ENCODE measurements around the gene TBPL2. TPM values are rescaled to one million over a fixed set of nuclear protein-coding genes. Genes with fewer than 3 reads are reported as not detected.
A peak's percentile ranks its signal among the peaks of the same experiment; 100 is the strongest.

TBPL2 gene
- total and polyA plus RNA-seq, 2 of the 13 experiments (the other 11 are each of a cell fraction or from before 2014, with no cell fraction given): not detected

GRCh38 chr14:55433880-55434804 lies 6.3 kb downstream of the TBPL2 start:
- no peaks in the 10 kb centered on the region for H3K27me3 ChIP-seq (ENCODE audit: control insufficient read depth in 1 of 2, insufficient read depth in 2 of 2, low read length in 2 of 2)
- ChIA-PET POLR2A (no interaction called here), CTCF (ENCODE audit: low intra/inter-chr PET ratio, low total read pairs) (no interaction called here)
- H3K79me2 ChIP-seq (ENCODE audit: insufficient read depth, low read length): no peaks in the 10 kb centered on the region
- TF ChIP-seq TOPORS (CRISPR knock-in tag; IDR thresholded peaks at IDR 0.05) (no peak), KLF16 (CRISPR knock-in tag; IDR thresholded peaks at IDR 0.05) (no peak), MYC (CRISPR knock-in tag; IDR thresholded peaks at IDR 0.05; ENCODE audit: borderline replicate concordance) (no peak), ZNF691 (CRISPR knock-in tag; IDR thresholded peaks at IDR 0.05; ENCODE audit: borderline replicate concordance, low read depth) (no peak), MAFK (conservative IDR thresholded peaks at IDR 0.05 in 1 of 2, IDR thresholded peaks at IDR 0.05 in 1 of 2; ENCODE audit: low read length in 2 of 2) (peak; percentile 47 to 59; a peak in 2 of 4 replicates), HMG20A (CRISPR knock-in tag; IDR thresholded peaks at IDR 0.05; ENCODE audit: borderline replicate concordance) (no peak), RBAK (CRISPR knock-in tag; IDR thresholded peaks at IDR 0.05) (no peak)
- H3K36me3 ChIP-seq (replicated peaks in 1 of 2; ENCODE audit: control insufficient read depth in 1 of 2, insufficient read depth in 2 of 2, low read length in 2 of 2): no peaks in the 10 kb centered on the region
- intact Hi-C loops (cut with micrococcal nuclease; ENCODE audit: unreplicated experiment) (loop anchor here (10.0 kb wide), 2 partner anchors 159 to 221 kb away; partner anchors contain the start of gene FBXO34), in situ Hi-C loops (cut with HindIII; ENCODE audit: extremely low pct_ligation_motif_present, low pct_unique_long_range_greater_than_20kb) (loop anchor here (5.0 to 25.0 kb wide), 3 partner anchors 222 to 1041 kb away; no protein-coding TSS in a partner anchor)
- H3K4me3 ChIP-seq (replicated peaks in 1 of 3; ENCODE audit: insufficient read depth in 1 of 3, low read depth in 2 of 3, low read length in 3 of 3): peak overlapping the region in 1 of 3 experiments; percentile 15; a peak in 1 of 6 replicates
- H2AFZ ChIP-seq (ENCODE audit: low read length): no peak overlapping the region
- no peak overlapping the region for H3K9ac ChIP-seq (ENCODE audit: insufficient read depth, low read depth, low read length)
- no peak; the same call in 1 of the 3 replicates for ATAC-seq
- no peaks in the 10 kb centered on the region for H3K9me3 ChIP-seq (ENCODE audit: low read length)
- no peak overlapping the region for H3K27ac ChIP-seq (ENCODE audit: extremely low read length, insufficient read depth, low read length)
- no peak for FAIRE-seq
- no peaks in the 10 kb centered on the region for H4K20me1 ChIP-seq (ENCODE audit: insufficient read depth, low read length)
- BruUV-seq (replicated peaks): no TSS peak
- peak overlapping the region; percentile 41 for H3K4me2 ChIP-seq (ENCODE audit: low read depth, low read length)
- 0% methylated on average over 5 of the region's 6 CpGs for WGBS (ENCODE audit: low lambda C conversion rate)
- H3K4me1 ChIP-seq (ENCODE audit: insufficient read depth, low read length): peaks cover 33% of the 10 kb centered on the region
- no peak for DNase-seq (ENCODE audit: low spot score)

Data from HepG2 (cell line).